ENCODE data around the gene CAV3.

Gene CAV3

DNA sequence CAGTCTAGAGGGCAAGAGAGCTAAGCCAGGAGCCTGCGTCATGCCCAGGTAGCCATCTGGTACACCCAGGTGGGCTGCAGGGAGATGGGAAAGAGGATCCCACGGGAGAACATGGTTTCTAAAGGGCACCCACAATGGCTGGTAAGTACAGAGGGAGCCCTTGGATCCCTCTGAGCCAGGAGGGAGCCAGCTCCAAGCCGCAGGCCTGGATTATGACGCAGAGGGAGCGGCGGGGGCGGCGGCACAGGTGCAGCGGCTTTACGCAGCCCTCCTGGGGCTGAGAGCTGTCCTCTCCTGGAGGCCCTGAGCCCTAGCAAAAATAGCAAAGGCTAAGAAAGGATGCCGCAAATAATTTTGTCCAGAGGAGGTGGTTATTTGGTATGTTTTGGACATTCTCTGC lies 2.8 kb downstream of the CAV3 start:
- no peak for DNase-seq (ENCODE audit: low spot score)
- no peak for ATAC-seq (ENCODE audit: low read depth)
- no peak overlapping the region for H3K4me3 ChIP-seq (ENCODE audit: severe bottlenecking)
- TF ChIP-seq, protein P1, sequence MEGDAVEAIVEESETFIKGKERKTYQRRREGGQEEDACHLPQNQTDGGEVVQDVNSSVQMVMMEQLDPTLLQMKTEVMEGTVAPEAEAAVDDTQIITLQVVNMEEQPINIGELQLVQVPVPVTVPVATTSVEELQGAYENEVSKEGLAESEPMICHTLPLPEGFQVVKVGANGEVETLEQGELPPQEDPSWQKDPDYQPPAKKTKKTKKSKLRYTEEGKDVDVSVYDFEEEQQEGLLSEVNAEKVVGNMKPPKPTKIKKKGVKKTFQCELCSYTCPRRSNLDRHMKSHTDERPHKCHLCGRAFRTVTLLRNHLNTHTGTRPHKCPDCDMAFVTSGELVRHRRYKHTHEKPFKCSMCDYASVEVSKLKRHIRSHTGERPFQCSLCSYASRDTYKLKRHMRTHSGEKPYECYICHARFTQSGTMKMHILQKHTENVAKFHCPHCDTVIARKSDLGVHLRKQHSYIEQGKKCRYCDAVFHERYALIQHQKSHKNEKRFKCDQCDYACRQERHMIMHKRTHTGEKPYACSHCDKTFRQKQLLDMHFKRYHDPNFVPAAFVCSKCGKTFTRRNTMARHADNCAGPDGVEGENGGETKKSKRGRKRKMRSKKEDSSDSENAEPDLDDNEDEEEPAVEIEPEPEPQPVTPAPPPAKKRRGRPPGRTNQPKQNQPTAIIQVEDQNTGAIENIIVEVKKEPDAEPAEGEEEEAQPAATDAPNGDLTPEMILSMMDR (IDR thresholded peaks at IDR 0.05; ENCODE audit: poor library complexity, severe bottlenecking), result no peak
- H3K4me1 ChIP-seq (ENCODE audit: insufficient read depth, poor library complexity, severe bottlenecking), result peaks cover 19% of the 10 kb centered on the region
- H3K27ac ChIP-seq (ENCODE audit: poor library complexity, severe bottlenecking), result no peak overlapping the region
- no peaks in the 10 kb centered on the region for H3K36me3 ChIP-seq (ENCODE audit: low read depth)
- no peaks in the 10 kb centered on the region for H3K9me3 ChIP-seq (ENCODE audit: severe bottlenecking)
- H3K27me3 ChIP-seq (ENCODE audit: insufficient read depth, poor library complexity, severe bottlenecking), result no peaks in the 10 kb centered on the region

DNA sequence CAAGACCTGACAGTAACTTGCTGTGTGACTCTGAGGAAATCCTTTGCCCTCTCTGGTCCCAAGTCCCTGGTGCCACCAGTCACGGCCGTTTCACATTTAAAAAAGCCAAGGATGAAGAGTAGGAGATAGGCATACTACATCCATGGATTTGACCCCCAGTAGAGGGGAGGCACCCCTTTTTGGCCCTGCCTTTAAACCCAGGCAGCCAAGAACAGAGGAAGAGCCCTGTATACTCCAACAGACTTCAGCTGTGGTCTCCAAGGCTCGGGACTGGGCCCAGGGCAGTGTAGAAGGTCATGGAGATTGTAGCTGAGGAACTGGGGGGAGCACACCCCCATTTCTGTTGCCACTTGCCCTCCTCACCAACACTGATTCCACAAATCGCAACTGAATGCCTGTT lies 3.7 kb downstream of the CAV3 start:
- Histone ChIP-seq H3K36me3 (ENCODE audit: low read depth) (no peaks in the 10 kb centered on the region), H3K27ac (ENCODE audit: poor library complexity, severe bottlenecking) (no peak overlapping the region), H3K9me3 (ENCODE audit: severe bottlenecking) (no peaks in the 10 kb centered on the region), H3K4me3 (ENCODE audit: severe bottlenecking) (no peak overlapping the region), H3K4me1 (ENCODE audit: insufficient read depth, poor library complexity, severe bottlenecking) (peaks cover 27% of the 10 kb centered on the region), H3K27me3 (ENCODE audit: insufficient read depth, poor library complexity, severe bottlenecking) (no peaks in the 10 kb centered on the region)
- ATAC-seq (ENCODE audit: low read depth) (no peak), DNase-seq (ENCODE audit: low spot score) (no peak)
- TF ChIP-seq, protein P1 (IDR thresholded peaks at IDR 0.05; ENCODE audit: poor library complexity, severe bottlenecking), result no peak

DNA sequence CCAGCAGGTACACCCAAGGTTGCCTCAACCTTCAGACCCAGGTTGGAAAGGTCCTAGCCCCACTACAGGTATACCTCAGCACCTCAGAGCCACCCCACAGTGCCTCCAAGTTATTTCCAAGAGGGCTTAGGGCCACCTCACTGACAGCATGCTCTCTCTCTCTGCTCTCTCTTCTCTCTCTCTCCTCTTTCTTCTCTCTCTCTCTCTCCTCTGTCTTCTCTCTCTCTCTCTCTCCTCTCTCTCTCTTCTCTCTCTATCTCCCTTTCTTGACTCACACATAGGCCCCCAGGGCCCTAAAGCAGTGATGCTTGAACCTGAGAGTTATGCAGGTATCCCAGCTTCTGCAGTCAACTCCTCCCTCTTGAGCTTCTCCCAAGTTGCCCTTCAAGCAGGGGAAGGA lies 4.2 kb downstream of the CAV3 start:
- H3K27me3 ChIP-seq (ENCODE audit: insufficient read depth, poor library complexity, severe bottlenecking), result no peaks in the 10 kb centered on the region
- H3K4me1 ChIP-seq (ENCODE audit: insufficient read depth, poor library complexity, severe bottlenecking), result peaks cover 32% of the 10 kb centered on the region
- no peaks in the 10 kb centered on the region for H3K36me3 ChIP-seq (ENCODE audit: low read depth)
- no peak overlapping the region for H3K27ac ChIP-seq (ENCODE audit: poor library complexity, severe bottlenecking)
- ATAC-seq (ENCODE audit: low read depth) (no peak), DNase-seq (ENCODE audit: low spot score) (no peak)
- TF ChIP-seq, protein P1 (IDR thresholded peaks at IDR 0.05; ENCODE audit: poor library complexity, severe bottlenecking), result no peak
- no peak overlapping the region for H3K4me3 ChIP-seq (ENCODE audit: severe bottlenecking)
- H3K9me3 ChIP-seq (ENCODE audit: severe bottlenecking), result no peaks in the 10 kb centered on the region

DNA sequence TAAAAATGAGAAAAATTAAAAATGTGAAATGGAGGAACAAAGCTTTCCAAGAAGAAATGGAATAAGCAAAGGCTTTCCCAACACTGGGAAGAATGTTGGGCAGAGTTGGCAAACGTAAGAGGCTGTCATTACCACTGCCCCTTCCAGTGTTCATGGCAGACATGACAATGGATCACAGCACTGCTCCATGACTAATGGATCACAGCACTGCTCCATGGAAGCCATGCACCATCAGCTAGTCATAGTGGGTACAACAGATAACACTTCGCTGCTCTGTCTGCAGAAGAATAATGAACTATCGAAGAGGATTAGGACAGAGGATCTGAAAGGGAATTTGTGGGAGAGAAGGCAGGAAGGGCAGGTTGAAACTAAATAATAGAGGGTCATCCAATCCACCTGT lies 5.0 kb downstream of the CAV3 start:
- Histone ChIP-seq H3K36me3 (ENCODE audit: low read depth) (no peaks in the 10 kb centered on the region), H3K27me3 (ENCODE audit: insufficient read depth, poor library complexity, severe bottlenecking) (no peaks in the 10 kb centered on the region), H3K9me3 (ENCODE audit: severe bottlenecking) (no peaks in the 10 kb centered on the region), H3K4me1 (ENCODE audit: insufficient read depth, poor library complexity, severe bottlenecking) (peaks cover 40% of the 10 kb centered on the region), H3K27ac (ENCODE audit: poor library complexity, severe bottlenecking) (peak overlapping the region; percentile 92), H3K4me3 (ENCODE audit: severe bottlenecking) (no peak overlapping the region)
- ATAC-seq (ENCODE audit: low read depth) (no peak), DNase-seq (ENCODE audit: low spot score) (no peak)
- TF ChIP-seq, protein P1 (IDR thresholded peaks at IDR 0.05; ENCODE audit: poor library complexity, severe bottlenecking), result no peak

DNA sequence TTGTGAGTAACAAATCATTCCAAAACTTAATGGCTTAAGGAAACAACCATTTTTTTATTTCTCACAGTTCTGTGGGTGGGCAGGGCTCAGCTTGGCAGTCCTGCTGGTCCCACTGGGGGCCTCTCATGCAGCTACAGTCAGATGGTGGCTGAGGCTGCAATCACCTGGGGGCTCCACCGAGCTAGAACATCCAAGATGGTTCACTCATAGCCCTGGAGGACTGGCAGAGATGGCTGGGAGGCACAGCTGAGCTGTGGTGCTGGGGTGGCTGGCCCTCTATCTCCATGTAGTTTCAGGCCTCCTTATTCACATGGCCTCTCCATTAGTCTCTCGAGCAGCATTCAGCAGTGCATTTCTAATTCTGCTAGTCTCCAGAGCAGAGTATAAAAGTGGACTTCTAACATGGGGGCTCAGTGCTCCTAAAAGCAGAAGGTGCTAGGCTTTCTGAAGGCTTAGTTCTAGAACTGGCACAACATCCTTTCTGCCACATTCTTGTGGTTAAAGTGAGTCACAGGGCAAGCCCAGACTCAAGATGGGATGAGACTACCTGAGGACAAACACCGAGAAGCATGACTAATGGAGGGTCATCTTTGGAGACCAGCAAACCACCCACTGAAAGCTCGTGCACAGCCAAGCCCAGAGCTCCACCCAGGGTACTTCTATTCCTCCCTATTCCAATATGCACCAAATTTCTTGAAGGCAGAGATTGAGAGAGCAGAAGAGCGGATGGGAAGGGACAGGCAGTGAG lies 6.3 kb downstream of the CAV3 start:
- no peaks in the 10 kb centered on the region for H3K9me3 ChIP-seq (ENCODE audit: severe bottlenecking)
- peaks cover 42% of the 10 kb centered on the region for H3K4me1 ChIP-seq (ENCODE audit: insufficient read depth, poor library complexity, severe bottlenecking)
- H3K27ac ChIP-seq (ENCODE audit: poor library complexity, severe bottlenecking), result peak overlapping the region; percentile 92
- peak; percentile 86 for DNase-seq (ENCODE audit: low spot score)
- peak; percentile 89 for ATAC-seq (ENCODE audit: low read depth)
- TF ChIP-seq, protein P1 (IDR thresholded peaks at IDR 0.05; ENCODE audit: poor library complexity, severe bottlenecking), result no peak
- no peaks in the 10 kb centered on the region for H3K36me3 ChIP-seq (ENCODE audit: low read depth)
- no peak overlapping the region for H3K4me3 ChIP-seq (ENCODE audit: severe bottlenecking)
- H3K27me3 ChIP-seq (ENCODE audit: insufficient read depth, poor library complexity, severe bottlenecking), result no peaks in the 10 kb centered on the region
